ENCODE measurements around the gene SWT1. TPM values are rescaled to one million over a fixed set of nuclear protein-coding genes. Genes with fewer than 3 reads are reported as not detected.

Gene SWT1
- total RNA-seq, 2 experiments from 2014 or later: 1.8 to 2.5 TPM

DNA sequence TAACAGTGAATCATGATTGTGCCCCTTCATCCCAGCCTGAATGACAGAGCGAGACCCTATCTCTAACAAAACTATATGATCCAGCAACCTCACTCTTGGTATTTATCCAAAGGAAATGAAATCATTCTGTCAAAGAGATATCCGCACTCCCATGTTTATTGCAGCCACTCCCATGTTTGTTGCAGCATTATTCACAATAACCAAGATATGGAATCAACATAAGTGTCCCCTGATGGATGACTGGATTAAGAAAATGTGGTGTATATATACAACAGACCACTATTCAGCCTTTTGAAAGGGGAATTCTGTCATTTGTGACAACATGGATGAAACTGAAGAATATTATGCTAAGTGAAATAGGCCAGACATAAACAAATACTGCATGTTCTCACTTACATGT lies 44.6 kb upstream of the SWT1 start:
- ChIA-PET POLR2A (no interaction called here), CTCF (no interaction called here)
- no peak overlapping the region for H3K27ac Mint-ChIP-seq
- no peak overlapping the region for H3K4me3 Mint-ChIP-seq
- intact Hi-C loops (cut with micrococcal nuclease): no loop called here
- peaks cover 2% of the 10 kb centered on the region for H3K36me3 Mint-ChIP-seq (ENCODE audit: low read depth)
- ATAC-seq (no peak), DNase-seq (no peak)
- H3K4me1 Mint-ChIP-seq (ENCODE audit: low read depth): no peaks in the 10 kb centered on the region
- H3K27me3 Mint-ChIP-seq: no peaks in the 10 kb centered on the region
- peaks cover 17% of the 10 kb centered on the region for H3K9me3 Mint-ChIP-seq
- TF ChIP-seq, protein P1, sequence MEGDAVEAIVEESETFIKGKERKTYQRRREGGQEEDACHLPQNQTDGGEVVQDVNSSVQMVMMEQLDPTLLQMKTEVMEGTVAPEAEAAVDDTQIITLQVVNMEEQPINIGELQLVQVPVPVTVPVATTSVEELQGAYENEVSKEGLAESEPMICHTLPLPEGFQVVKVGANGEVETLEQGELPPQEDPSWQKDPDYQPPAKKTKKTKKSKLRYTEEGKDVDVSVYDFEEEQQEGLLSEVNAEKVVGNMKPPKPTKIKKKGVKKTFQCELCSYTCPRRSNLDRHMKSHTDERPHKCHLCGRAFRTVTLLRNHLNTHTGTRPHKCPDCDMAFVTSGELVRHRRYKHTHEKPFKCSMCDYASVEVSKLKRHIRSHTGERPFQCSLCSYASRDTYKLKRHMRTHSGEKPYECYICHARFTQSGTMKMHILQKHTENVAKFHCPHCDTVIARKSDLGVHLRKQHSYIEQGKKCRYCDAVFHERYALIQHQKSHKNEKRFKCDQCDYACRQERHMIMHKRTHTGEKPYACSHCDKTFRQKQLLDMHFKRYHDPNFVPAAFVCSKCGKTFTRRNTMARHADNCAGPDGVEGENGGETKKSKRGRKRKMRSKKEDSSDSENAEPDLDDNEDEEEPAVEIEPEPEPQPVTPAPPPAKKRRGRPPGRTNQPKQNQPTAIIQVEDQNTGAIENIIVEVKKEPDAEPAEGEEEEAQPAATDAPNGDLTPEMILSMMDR (IDR thresholded peaks at IDR 0.05): no peak

DNA sequence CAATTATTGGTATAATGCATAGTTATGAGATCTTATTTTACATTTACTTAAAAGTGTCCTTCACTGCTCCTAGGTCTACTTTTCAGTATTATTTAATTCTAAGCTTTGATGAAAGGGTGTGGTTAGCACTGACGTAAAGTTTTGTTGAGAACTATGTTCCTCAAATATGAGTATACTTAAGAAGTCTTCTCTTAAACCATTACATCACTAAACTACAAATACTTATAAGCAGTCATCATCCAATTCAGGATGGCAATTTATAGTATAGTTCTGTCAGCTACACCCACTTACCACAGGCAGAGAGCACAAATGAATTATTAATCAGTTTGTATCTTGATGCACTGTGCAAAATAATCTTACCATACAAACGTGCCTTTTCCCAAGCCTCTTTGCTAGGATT lies 27.3 kb upstream of the SWT1 start:
- TF ChIP-seq, protein P1 (IDR thresholded peaks at IDR 0.05): no peak
- H3K9me3 Mint-ChIP-seq: no peaks in the 10 kb centered on the region
- intact Hi-C loops (cut with micrococcal nuclease): no loop called here
- ChIA-PET POLR2A (no interaction called here), CTCF (no interaction called here)
- peaks cover 34% of the 10 kb centered on the region for H3K36me3 Mint-ChIP-seq (ENCODE audit: low read depth)
- H3K4me3 Mint-ChIP-seq: no peak overlapping the region
- no peak for ATAC-seq
- H3K27me3 Mint-ChIP-seq: no peaks in the 10 kb centered on the region
- no peak for DNase-seq
- no peak overlapping the region for H3K27ac Mint-ChIP-seq
- no peaks in the 10 kb centered on the region for H3K4me1 Mint-ChIP-seq (ENCODE audit: low read depth)

DNA sequence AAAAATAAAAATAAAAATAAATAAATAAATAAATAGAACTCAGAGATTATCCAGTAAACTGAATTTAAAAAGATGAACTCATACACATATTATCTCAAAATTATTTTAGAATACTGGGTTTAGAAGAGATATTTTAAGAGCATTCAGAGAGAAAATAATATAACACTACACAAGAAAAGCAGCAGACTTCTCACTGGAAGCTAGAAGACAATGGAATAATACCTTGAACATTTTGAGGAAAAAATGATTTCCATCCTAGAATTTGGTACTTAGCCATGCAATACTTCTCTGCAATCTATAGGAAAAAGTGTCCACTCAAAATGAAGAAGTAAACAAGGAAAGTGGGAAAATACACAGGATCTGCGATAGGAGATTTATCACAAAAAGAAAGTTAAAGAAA lies 24.4 kb upstream of the SWT1 start:
- CTCF ChIA-PET: no interaction called here

DNA sequence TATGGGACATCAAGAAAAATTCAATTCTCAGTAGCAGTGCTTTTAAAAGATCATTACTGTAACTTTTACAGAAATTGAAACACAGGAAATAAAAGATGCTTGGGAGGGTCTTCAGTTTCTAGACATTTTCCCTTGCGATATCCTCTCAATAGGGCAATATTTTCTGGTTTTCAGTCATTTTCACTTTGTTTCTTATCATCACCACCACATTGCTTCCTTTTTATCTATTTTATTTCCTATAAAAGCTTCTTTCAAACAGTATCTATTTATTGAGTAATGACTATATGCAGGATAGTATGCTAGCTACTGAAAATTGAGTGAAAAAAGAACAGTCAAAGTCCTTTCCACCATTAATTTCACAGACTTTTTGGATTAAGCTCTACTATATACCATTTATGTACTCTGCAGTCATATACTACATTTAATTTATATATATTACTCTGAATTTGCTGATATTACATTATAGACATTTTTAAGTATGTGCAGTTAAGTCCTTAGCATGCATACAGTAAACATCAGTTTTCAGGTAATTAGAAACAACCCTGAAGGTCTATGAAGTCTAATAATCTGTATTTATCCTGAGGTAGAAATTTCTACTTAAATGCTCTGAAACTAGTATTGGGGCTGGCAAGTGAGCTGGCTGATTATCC lies 18.9 kb upstream of the SWT1 start:
- ChIA-PET CTCF (interaction anchor here (1.4 to 1.8 kb wide), 2 partner anchors 32 to 333 kb away, joined by 5 to 8 read pairs; no protein-coding TSS in a partner anchor), POLR2A (no interaction called here)
- ATAC-seq: no peak
- H3K4me3 Mint-ChIP-seq: no peak overlapping the region
- DNase-seq: no peak
- no peaks in the 10 kb centered on the region for H3K27me3 Mint-ChIP-seq
- no peak overlapping the region for H3K27ac Mint-ChIP-seq
- TF ChIP-seq, protein P1 (IDR thresholded peaks at IDR 0.05): no peak
- H3K36me3 Mint-ChIP-seq (ENCODE audit: low read depth): peaks cover 22% of the 10 kb centered on the region
- no peaks in the 10 kb centered on the region for H3K9me3 Mint-ChIP-seq
- intact Hi-C loops (cut with micrococcal nuclease): no loop called here
- peaks cover 3% of the 10 kb centered on the region for H3K4me1 Mint-ChIP-seq (ENCODE audit: low read depth)

More for the DNA sequence above, 24.4 kb upstream of the SWT1 start:
- intact Hi-C loops (cut with micrococcal nuclease): no loop called here
- H3K36me3 Mint-ChIP-seq (ENCODE audit: low read depth): peaks cover 34% of the 10 kb centered on the region
- H3K27ac Mint-ChIP-seq: no peak overlapping the region
- DNase-seq (no peak), ATAC-seq (no peak)
- POLR2A ChIA-PET: no interaction called here
- no peaks in the 10 kb centered on the region for H3K9me3 Mint-ChIP-seq
- no peaks in the 10 kb centered on the region for H3K27me3 Mint-ChIP-seq
- TF ChIP-seq, protein P1 (IDR thresholded peaks at IDR 0.05): no peak
- H3K4me1 Mint-ChIP-seq (ENCODE audit: low read depth): peaks cover under 1% of the 10 kb centered on the region
- no peak overlapping the region for H3K4me3 Mint-ChIP-seq

DNA sequence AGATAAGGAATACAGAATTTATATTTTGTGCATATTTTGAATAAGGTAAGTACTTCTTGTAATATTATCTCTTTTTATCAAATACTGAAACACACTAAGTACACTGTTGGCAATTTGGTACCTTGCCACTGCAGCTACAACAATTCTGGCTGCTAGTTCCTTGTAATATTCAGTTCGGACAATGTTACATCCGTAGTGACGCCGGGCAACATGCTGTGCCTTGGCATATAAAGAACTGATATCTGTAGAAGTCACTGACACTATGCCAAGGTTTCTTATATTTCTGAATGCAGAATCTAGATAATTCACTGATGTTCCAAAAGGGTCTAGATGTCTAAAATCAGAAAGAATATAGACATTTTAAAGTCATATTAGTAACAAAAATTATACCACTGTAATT lies 17.7 kb upstream of the SWT1 start:
- ChIA-PET CTCF (interaction anchor here (0.7 to 1.4 kb wide), 2 partner anchors 15 to 334 kb away, joined by 3 to 5 read pairs; no protein-coding TSS in a partner anchor), POLR2A (no interaction called here)
- H3K4me1 Mint-ChIP-seq (ENCODE audit: low read depth): peaks cover 3% of the 10 kb centered on the region
- H3K27me3 Mint-ChIP-seq: no peaks in the 10 kb centered on the region
- H3K4me3 Mint-ChIP-seq: no peak overlapping the region
- ATAC-seq (no peak), DNase-seq (no peak)
- TF ChIP-seq, protein P1 (IDR thresholded peaks at IDR 0.05): no peak
- intact Hi-C loops (cut with micrococcal nuclease): no loop called here
- no peak overlapping the region for H3K27ac Mint-ChIP-seq
- H3K9me3 Mint-ChIP-seq: no peaks in the 10 kb centered on the region
- H3K36me3 Mint-ChIP-seq (ENCODE audit: low read depth): peaks cover 14% of the 10 kb centered on the region
